Measurements from ENCODE around the gene HPCA.

The HPCA gene

DNA sequence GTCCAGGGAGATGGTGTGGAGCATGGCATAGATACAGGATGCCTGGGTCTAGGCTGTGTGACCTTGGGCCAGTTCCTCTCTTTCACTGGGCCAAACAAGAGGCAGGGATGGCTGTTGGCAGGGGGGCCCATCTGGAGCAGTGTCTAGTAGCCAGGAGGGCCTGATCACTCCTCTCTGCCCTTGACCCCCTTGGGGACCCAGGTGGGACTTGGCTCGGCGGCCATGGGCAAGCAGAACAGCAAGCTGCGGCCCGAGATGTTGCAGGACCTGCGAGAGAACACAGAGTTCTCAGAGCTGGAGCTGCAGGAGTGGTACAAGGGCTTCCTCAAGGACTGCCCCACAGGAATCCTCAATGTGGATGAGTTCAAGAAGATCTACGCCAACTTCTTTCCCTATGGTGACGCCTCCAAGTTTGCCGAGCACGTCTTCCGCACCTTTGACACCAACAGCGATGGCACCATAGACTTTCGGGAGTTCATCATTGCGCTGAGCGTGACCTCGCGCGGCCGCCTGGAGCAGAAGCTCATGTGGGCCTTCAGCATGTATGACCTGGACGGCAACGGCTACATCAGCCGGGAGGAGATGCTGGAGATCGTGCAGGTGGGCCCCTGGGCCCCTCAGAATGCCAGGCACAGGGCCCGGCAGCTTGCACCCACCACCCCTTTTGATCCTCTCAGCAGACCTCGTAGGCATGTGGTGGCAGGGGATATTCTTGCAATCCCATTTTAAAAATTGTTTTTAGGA lies 2.6 kb downstream of the HPCA start:
- no peak for DNase-seq
- no peaks in the 10 kb centered on the region for H3K36me3 Mint-ChIP-seq
- CTCF ChIA-PET: interaction anchor here (1.2 to 6.3 kb wide), 2 partner anchors 12 to 13 kb away, joined by 3 to 27 read pairs; no protein-coding TSS in a partner anchor
- H3K27ac Mint-ChIP-seq: no peak overlapping the region
- peaks cover 94% of the 10 kb centered on the region for H3K27me3 Mint-ChIP-seq
- H3K4me1 Mint-ChIP-seq: peaks cover 14% of the 10 kb centered on the region
- no peaks in the 10 kb centered on the region for H3K9me3 Mint-ChIP-seq
- no peak overlapping the region for H3K4me3 Mint-ChIP-seq

DNA sequence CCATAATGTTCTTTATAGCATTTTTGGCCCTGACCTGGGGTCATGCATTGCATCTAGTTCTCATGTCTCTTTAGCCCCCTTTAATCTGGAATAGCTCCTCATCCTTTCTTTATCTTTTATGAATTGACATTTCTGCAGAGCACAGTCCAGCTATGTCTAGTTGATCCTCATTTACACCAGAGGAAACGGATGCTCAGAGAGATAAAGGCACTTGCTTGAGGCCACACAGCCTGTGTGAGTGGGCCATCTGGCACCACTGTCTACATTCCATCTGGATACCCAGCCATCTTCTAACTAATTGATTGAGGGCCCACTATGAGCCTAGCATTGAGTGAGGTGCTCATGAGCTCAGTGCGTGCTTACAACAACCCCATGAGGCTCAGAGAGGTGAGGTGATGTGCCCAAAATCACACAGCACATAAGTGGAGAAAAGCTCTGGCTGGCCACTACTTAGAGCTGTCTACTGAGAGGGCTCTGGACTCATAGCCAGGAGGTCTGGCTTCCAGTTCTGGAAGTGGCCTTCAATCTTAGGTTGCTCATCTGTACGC lies 3.5 kb downstream of the HPCA start:
- Mint-ChIP-seq H3K9me3 (no peaks in the 10 kb centered on the region), H3K27me3 (peaks cover 94% of the 10 kb centered on the region), H3K4me3 (no peak overlapping the region), H3K4me1 (peaks cover 14% of the 10 kb centered on the region), H3K27ac (no peak overlapping the region), H3K36me3 (no peaks in the 10 kb centered on the region)
- CTCF ChIA-PET: interaction anchor here (6.3 kb wide), 1 partner anchor 14 kb away, joined by 27 read pairs; no protein-coding TSS in a partner anchor
- DNase-seq: no peak

DNA sequence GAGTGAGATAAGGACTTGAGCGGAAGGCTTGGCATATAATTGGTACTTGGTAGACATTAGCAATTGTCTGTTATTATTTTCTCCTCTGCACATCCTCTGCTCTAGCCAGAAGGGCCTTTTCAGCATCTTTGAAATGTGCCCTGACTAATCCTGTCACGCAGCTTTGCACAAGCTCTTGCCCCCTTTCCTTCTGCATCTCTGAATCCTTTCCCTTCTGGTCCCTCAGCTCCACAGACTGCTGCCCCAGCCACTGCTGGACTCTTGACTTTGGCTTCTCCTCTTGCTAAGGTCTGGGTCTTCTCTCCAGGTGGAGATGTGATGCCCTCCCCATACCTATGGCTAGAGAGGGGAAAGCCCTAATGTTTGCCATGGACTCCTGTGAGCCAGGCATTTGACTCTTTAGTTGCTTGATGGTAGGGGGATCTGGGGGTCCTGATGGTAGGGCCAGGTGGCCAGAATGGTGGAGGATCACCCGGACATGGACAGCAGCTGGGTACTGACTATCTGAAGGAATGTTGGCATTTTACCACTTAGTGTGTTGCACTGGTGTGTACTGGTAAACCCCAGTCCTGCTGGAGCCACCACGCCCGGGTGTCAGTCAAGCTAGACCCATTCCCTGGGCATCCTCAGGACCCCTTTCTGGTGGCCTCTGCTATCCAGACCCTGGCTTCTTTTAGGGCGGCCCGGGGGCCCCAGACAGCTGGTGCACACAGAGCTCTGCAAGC lies 4.4 kb downstream of the HPCA start:
- CTCF ChIA-PET: interaction anchor here (6.3 kb wide), 1 partner anchor 15 kb away, joined by 27 read pairs; no protein-coding TSS in a partner anchor
- peaks cover 94% of the 10 kb centered on the region for H3K27me3 Mint-ChIP-seq

DNA sequence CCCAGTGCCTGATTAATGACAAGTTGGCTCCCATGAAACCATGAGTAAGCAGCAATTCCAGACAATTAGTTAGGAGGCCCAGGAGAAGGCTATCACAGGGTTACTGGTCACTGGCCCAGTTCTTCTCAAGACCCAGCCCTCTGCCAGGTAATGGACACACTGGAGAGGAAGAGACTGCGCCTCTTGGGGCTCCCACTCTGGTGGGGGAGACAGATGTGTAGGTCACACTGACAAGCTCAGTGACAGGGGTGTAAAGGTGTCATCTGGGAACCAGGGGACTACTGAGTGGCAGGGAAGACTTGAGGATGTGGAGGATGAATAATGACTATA lies 4.9 kb downstream of the HPCA start:
- Mint-ChIP-seq H3K27me3 (peaks cover 95% of the 10 kb centered on the region), H3K36me3 (no peaks in the 10 kb centered on the region), H3K4me1 (peaks cover 10% of the 10 kb centered on the region), H3K9me3 (no peaks in the 10 kb centered on the region), H3K4me3 (no peak overlapping the region), H3K27ac (no peak overlapping the region)
- DNase-seq: no peak
- CTCF ChIA-PET: interaction anchor here (1.6 to 6.3 kb wide), 3 partner anchors 15 to 164 kb away, joined by 3 to 27 read pairs (median 6); no protein-coding TSS in a partner anchor

More for the DNA sequence above, 4.4 kb downstream of the HPCA start:
- H3K9me3 Mint-ChIP-seq: no peaks in the 10 kb centered on the region
- no peak overlapping the region for H3K27ac Mint-ChIP-seq
- H3K4me1 Mint-ChIP-seq: peaks cover 10% of the 10 kb centered on the region
- no peak overlapping the region for H3K4me3 Mint-ChIP-seq
- H3K36me3 Mint-ChIP-seq: no peaks in the 10 kb centered on the region
- no peak for DNase-seq

DNA sequence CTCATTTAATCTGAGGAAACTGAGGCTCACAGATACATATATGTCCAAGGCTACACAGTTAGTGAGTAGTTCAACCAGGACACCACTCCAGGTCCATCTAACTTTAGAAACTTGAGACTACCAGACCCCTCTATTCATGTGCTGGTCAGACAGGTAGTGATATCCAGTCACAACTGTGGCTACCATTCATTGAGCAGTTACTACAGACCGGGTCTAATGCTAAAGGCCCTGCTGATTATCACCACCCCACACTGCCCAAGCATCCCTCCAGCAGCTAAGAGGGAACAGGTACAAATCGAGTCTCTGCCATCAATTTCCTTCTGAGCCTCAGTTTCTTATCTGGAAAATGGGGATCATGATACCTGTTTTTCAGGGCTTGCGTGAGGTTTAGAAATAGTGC lies 5.3 kb downstream of the HPCA start:
- H3K4me1 Mint-ChIP-seq: peaks cover 10% of the 10 kb centered on the region
- no peaks in the 10 kb centered on the region for H3K36me3 Mint-ChIP-seq
- CTCF ChIA-PET: interaction anchor here (1.0 to 6.3 kb wide), 6 partner anchors 13 to 164 kb away, joined by 3 to 27 read pairs (median 3); no protein-coding TSS in a partner anchor
- no peak overlapping the region for H3K4me3 Mint-ChIP-seq
- no peaks in the 10 kb centered on the region for H3K9me3 Mint-ChIP-seq
- H3K27ac Mint-ChIP-seq: no peak overlapping the region
- DNase-seq: no peak
- peaks cover 96% of the 10 kb centered on the region for H3K27me3 Mint-ChIP-seq

DNA sequence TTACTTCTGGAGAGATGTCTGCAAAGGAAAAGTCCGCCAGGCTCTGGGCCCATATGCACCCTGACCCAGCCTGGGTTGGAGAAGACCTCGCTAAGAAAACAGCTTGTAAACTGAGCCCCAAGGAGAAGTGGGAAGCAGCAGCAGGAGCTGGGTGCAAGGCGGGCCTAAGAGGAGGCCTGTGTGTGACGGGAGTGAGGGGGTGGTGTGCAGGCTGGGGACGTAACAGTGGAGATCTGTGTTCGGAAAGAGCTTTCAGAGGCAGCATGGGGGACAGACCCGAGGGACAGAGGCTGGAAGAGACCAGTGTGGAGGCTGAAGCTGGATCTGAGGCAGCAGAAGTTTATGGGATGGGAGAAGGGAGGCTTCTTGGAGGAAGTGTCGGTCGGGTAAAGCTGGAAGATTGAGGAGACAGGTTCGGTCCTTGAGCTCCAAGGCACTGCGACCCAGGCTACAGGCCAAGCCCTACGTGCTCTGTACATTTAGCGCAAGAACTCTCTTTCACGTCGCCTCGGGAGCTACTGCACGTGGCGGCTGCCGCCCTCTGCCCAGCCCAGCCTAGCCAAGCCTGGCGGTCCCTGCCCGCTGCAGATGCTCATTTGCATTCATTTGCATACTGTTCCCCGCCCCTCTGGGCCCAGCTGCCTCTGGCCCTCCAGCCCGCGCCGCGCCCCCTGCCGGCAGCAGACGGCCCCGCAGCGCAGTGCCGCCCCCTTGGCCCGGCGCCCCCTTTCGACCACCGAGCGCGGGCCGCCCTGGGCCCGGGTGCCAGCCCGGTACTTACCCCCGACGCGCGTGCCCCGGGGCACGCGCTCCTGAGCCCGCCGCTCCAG lies 6.3 kb downstream of the HPCA start:
- Mint-ChIP-seq H3K27me3 (peaks cover 95% of the 10 kb centered on the region), H3K4me1 (peaks cover 10% of the 10 kb centered on the region), H3K4me3 (peak overlapping the region; percentile 23), H3K9me3 (no peaks in the 10 kb centered on the region), H3K36me3 (no peaks in the 10 kb centered on the region), H3K27ac (no peak overlapping the region)
- CTCF ChIA-PET: interaction anchor here (0.6 to 6.3 kb wide), 14 partner anchors 11 to 492 kb away, joined by 3 to 27 read pairs (median 4); no protein-coding TSS in a partner anchor
- DNase-seq: peak; percentile 46

DNA sequence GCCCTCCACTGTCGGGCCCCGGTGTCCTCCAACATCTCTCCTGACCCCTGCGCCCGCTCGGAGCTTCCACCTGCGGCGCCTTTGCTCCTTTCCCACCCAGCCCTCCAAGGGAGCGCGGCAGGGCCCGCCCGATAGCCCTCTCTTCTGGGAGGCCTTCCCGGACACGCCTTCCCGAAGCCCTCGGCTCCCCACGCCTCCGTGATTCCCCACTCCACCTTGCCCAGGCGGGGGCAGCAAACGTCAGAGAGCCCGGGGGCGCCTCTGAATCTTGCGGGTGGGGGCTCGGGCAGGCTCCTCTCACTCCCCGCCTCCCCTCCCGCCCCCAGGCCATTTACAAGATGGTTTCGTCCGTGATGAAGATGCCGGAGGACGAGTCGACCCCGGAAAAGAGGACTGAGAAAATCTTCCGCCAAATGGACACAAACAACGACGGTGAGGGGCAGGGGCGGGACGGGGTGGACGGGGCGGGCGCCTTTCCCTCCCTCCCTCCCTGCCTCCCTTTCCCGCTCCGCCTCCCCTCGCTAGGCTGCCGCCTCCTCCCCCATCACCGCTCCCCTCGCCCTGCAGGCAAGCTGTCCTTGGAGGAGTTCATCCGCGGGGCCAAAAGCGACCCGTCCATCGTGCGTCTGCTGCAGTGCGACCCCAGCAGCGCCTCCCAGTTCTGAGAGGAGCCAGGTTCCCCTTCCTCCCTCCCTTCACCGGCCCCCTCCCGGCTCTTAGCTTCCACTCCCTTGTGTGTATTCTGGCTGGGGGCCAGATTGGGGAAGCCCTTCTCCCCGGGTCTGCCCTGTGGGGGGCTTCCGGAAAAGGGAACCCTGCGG lies 7.1 kb downstream of the HPCA start:
- H3K36me3 Mint-ChIP-seq: no peaks in the 10 kb centered on the region
- no peaks in the 10 kb centered on the region for H3K9me3 Mint-ChIP-seq
- CTCF ChIA-PET: interaction anchor here (0.6 to 6.3 kb wide), 7 partner anchors 11 to 493 kb away, joined by 3 to 27 read pairs (median 4); no protein-coding TSS in a partner anchor
- DNase-seq: peak; percentile 39
- peak overlapping the region; percentile 35 for H3K4me3 Mint-ChIP-seq
- H3K27me3 Mint-ChIP-seq: peaks cover 95% of the 10 kb centered on the region
- H3K27ac Mint-ChIP-seq: no peak overlapping the region
- peaks cover 10% of the 10 kb centered on the region for H3K4me1 Mint-ChIP-seq

DNA sequence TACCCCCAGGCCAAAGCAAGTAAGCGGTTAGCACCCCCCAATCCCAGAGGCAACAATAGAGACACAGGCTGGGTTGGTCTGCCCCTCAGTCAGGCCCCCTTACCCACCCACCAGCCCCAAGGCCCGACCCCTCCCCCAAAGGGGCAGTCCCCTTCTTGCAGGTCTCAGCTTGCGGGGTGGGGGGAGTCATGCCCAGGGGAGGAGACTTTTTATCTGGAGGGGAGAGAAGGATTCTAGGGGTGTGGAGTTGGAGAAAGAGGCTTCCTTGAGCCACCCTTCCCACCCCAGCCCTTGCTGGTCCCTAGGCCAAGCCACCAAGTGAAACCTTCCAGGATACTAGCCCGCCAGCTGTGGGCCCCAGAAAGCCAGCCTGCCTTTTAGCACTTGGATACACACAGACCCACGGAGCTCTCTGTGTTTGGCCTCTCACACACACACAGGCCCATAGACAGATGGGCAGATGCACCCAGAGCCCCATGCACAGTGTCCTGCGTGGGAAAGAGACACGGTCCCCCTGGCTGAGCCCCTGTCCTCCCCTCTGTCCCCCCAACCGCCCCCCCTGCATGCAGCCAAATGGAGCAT lies 7.8 kb downstream of the HPCA start:
- Mint-ChIP-seq H3K4me3 (no peak overlapping the region), H3K36me3 (no peaks in the 10 kb centered on the region)
- CTCF ChIA-PET: interaction anchor here (1.1 to 6.3 kb wide), 3 partner anchors 7 to 18 kb away, joined by 3 to 27 read pairs (median 6); no protein-coding TSS in a partner anchor

DNA sequence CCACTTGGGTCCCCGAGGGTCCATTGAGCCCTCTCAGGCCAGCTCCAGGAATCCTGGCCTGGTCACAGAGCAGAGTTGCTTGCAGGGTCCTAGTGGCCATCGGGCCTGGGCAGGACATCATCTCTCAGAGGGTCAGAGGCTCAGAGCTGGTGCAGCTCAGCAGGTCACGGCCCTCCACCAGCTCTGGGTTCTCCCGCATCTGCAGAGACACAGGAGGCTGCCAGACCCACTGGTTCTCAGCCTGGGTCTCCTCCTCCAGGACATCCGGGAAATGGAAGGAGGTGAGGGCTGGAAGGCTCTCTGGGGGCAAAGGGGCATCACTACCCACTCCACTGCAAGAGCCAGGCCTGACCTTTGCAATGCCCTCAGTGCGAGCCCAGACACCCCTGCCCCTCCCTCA lies 8.4 kb downstream of the HPCA start:
- Mint-ChIP-seq H3K36me3 (no peaks in the 10 kb centered on the region), H3K4me1 (peaks cover 10% of the 10 kb centered on the region), H3K4me3 (no peak overlapping the region), H3K27ac (no peak overlapping the region), H3K27me3 (peaks cover 99% of the 10 kb centered on the region), H3K9me3 (no peaks in the 10 kb centered on the region)
- CTCF ChIA-PET: interaction anchor here (1.1 to 6.3 kb wide), 2 partner anchors 8 to 19 kb away, joined by 3 to 27 read pairs; no protein-coding TSS in a partner anchor
- DNase-seq: no peak

More for the DNA sequence above, 7.8 kb downstream of the HPCA start:
- Mint-ChIP-seq H3K27ac (no peak overlapping the region), H3K9me3 (no peaks in the 10 kb centered on the region), H3K27me3 (peaks cover 95% of the 10 kb centered on the region), H3K4me1 (peaks cover 10% of the 10 kb centered on the region)
- DNase-seq: no peak

DNA sequence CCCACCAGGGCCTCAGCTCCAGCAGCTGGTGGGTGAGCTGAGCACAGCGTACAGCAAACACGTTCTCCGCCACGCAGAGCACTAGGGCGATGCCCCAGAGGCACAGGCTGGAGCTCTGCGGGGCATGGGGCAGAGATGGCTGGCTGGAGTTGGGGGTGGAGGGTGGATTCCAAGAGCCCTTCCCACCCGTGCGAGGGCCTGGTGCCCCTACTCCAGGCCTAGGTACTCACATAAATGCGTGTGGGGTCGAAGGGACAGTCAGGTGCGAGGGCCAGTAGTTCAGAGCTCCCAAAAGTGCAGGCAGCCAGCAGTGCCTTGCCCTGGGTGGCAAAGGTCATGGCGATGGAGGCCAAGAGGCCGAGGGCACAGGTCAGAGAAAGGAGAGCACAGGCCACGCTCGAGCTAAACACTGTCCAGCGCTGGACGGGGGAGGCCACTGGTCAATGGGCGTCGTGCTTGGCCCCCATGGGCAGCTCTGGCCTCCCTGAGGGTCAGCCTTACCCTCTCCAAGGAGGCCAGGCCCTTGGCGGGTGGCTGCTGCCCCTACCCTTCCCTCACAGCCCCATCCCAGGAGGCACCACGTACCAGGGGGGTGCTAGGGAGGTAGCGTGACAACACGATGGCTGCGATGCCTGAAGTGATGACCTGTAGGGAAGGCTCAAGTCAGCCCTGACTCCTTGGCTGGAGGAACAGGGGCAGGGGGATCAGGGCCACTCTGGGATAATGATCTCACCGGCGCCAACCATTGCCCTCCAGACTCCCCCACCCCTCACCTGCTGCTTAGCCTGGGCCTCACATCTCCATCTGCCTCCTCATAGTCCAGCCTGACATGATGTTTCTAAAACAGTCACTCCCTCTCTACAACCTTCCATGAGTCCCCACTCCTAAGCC lies 9.3 kb downstream of the HPCA start:
- H3K4me3 Mint-ChIP-seq: no peak overlapping the region
- H3K36me3 Mint-ChIP-seq: no peaks in the 10 kb centered on the region
- peaks cover 99% of the 10 kb centered on the region for H3K27me3 Mint-ChIP-seq
- no peak overlapping the region for H3K27ac Mint-ChIP-seq
- no peaks in the 10 kb centered on the region for H3K9me3 Mint-ChIP-seq
- CTCF ChIA-PET: interaction anchor here (0.5 to 6.3 kb wide), 3 partner anchors 9 to 46 kb away, joined by 3 to 27 read pairs (median 3); no protein-coding TSS in a partner anchor
- DNase-seq: no peak
- H3K4me1 Mint-ChIP-seq: peaks cover 12% of the 10 kb centered on the region

DNA sequence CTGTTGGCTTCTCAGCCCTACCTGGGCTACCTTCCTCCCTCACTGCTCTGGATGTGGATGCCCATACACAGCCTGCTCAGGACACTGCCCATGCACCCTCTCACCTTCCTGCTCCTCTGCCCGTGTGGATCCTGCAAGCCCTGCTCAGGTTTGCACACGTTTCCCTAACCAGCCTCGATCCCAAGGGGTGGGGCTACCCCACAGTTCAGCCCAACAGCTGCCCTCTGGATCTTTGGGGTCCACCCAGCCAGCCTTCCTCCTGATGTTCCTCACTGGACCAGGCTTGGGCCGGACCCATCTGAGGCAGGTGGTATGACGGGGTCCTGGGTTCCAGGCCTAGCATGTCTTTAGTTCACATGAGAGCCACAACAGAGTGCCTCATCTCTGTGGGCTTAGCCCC lies 10.2 kb downstream of the HPCA start:
- Mint-ChIP-seq H3K27me3 (peaks cover 97% of the 10 kb centered on the region), H3K36me3 (no peaks in the 10 kb centered on the region), H3K9me3 (no peaks in the 10 kb centered on the region), H3K27ac (no peak overlapping the region), H3K4me3 (no peak overlapping the region), H3K4me1 (peaks cover 15% of the 10 kb centered on the region)
- CTCF ChIA-PET: interaction anchor here (1.2 to 2.6 kb wide), 2 partner anchors 20 to 158 kb away, joined by 3 to 16 read pairs; no protein-coding TSS in a partner anchor
- DNase-seq: no peak

All from activated naive CD4-positive, alpha-beta T cell treated with anti-CD3 and anti-CD28 coated beads, Interleukin-2, amount 10 ng/mL, durations not matched to agents 7 days and 5 days (primary cell).